HEK293 (cell line): ENCODE measurements around the gene HSD17B1.

Source experiments
- CTCF ChIA-PET: fragments of 350-600 bp; formaldehyde crosslinking; extraction: SDS; loops from one replicate; lab custom pipeline; 2021; ENCODE audit warnings: antibody characterized with exemption; lab: Yijun Ruan, JAX
- POLR2A ChIA-PET: fragments of 300-600 bp; formaldehyde crosslinking; extraction: SDS; loops from one replicate; lab custom pipeline; 2020; ENCODE audit warnings: antibody characterized with exemption, inconsistent platforms; lab: Yijun Ruan, JAX
- H3K27ac ChIP-seq: fragments of 200-500 bp; sonication (Bioruptor generic); 2 replicates; pipeline ENCODE4 v1.5.1; 2014; ENCODE audit warnings: low read depth, low read length, control low read depth, inconsistent platforms; ENCODE audit errors: extremely low read depth
- H3K36me3 ChIP-seq, 2 experiments: fragments of 200-500 bp in 1 of 2; sonication (Bioruptor generic) in 1 of 2; 1 replicate in 1 of 2; 2 replicates in 1 of 2; pipeline ENCODE4 v1.5.1; 2014 to 2017; ENCODE audit warnings: inconsistent platforms in 2 of 2, low read length in 2 of 2; ENCODE audit not compliant: control insufficient read depth in 2 of 2, insufficient read depth in 1 of 2
- H3K4me1 ChIP-seq: fragments of 200-500 bp; sonication (Bioruptor generic); 2 replicates; pipeline ENCODE4 v1.5.1; 2014; ENCODE audit warnings: mild to moderate bottlenecking, low read length, inconsistent platforms; ENCODE audit not compliant: control insufficient read depth, insufficient read depth
- H3K4me3 ChIP-seq: 2 replicates; pipeline ENCODE4 v1.5.1; 2011; ENCODE audit warnings: low read depth, mild to moderate bottlenecking, control low read depth, low read length, moderate library complexity
- H3K9me3 ChIP-seq: fragments of 200-500 bp; sonication (Bioruptor generic); 2 replicates; pipeline ENCODE4 v1.5.1; 2014; ENCODE audit warnings: low read depth, low read length, inconsistent platforms; ENCODE audit not compliant: control insufficient read depth, insufficient read depth
- CTCF ChIP-seq: fragments of 450-650 bp; formaldehyde crosslinking; IDR thresholded peaks from 2 replicates; pipeline ENCODE4 v1.5.1; 2016; ENCODE audit warnings: missing biosample characterization, missing genetic modification characterization
- EGR2 ChIP-seq: fragments of 450-650 bp; formaldehyde crosslinking; IDR thresholded peaks from 2 replicates; pipeline ENCODE4 v1.5.1; 2016; ENCODE audit warnings: low read depth, missing biosample characterization, missing genetic modification characterization
- GLI4 ChIP-seq: fragments of 450-650 bp; formaldehyde crosslinking; IDR thresholded peaks from 2 replicates; pipeline ENCODE4 v1.5.1; 2016; ENCODE audit warnings: missing biosample characterization, missing genetic modification characterization
- GLIS2 ChIP-seq: fragments of 450-650 bp; formaldehyde crosslinking; IDR thresholded peaks from 2 replicates; pipeline ENCODE4 v1.5.1; 2016; ENCODE audit warnings: missing biosample characterization, missing genetic modification characterization
- HIC1 ChIP-seq: fragments of 450-650 bp; formaldehyde crosslinking; IDR thresholded peaks from 2 replicates; pipeline ENCODE4 v1.5.1; 2016; ENCODE audit warnings: missing biosample characterization, missing genetic modification characterization
- KLF10 ChIP-seq: fragments of 450-650 bp; IDR thresholded peaks from 2 replicates; pipeline ENCODE4 v1.5.1; 2018; ENCODE audit warnings: missing biosample characterization, mild to moderate bottlenecking, missing genetic modification characterization
- KLF7 ChIP-seq: fragments of 450-650 bp; formaldehyde crosslinking; IDR thresholded peaks from 2 replicates; pipeline ENCODE4 v1.5.1; 2016; ENCODE audit warnings: missing biosample characterization, missing genetic modification characterization, borderline replicate concordance
- OSR2 ChIP-seq: fragments of 450-650 bp; formaldehyde crosslinking; IDR thresholded peaks from 2 replicates; pipeline ENCODE4 v1.5.1; 2016; ENCODE audit warnings: missing biosample characterization, missing genetic modification characterization
- PRDM1 ChIP-seq: fragments of 450-650 bp; formaldehyde crosslinking; IDR thresholded peaks from 2 replicates; pipeline ENCODE4; 2016; ENCODE audit warnings: missing biosample characterization, missing genetic modification characterization
- SCRT2 ChIP-seq: fragments of 450-650 bp; formaldehyde crosslinking; IDR thresholded peaks from 2 replicates; pipeline ENCODE4 v1.5.1; 2016; ENCODE audit warnings: missing biosample characterization, missing genetic modification characterization
- WT1 ChIP-seq: fragments of 450-650 bp; formaldehyde crosslinking; IDR thresholded peaks from 2 replicates; pipeline ENCODE4 v1.5.1; 2016; ENCODE audit warnings: missing biosample characterization, missing genetic modification characterization
- ZBTB26 ChIP-seq: fragments of 450-650 bp; formaldehyde crosslinking; optimal IDR thresholded peaks from 2 replicates; pipeline ENCODE3; 2016; ENCODE audit warnings: missing biosample characterization, mild to moderate bottlenecking, missing genetic modification characterization
- ZFP37 ChIP-seq: fragments of 450-650 bp; formaldehyde crosslinking; IDR thresholded peaks from 2 replicates; pipeline ENCODE4 v1.5.1; 2016; ENCODE audit warnings: missing biosample characterization, missing genetic modification characterization
- ZIC2 ChIP-seq: fragments of 450-650 bp; formaldehyde crosslinking; IDR thresholded peaks from 2 replicates; pipeline ENCODE4 v1.5.1; 2016; ENCODE audit warnings: missing biosample characterization, missing genetic modification characterization
- ZNF121 ChIP-seq: fragments of 450-650 bp; formaldehyde crosslinking; IDR thresholded peaks from 2 replicates; pipeline ENCODE4 v1.5.1; 2016; ENCODE audit warnings: missing biosample characterization, missing genetic modification characterization
- ZNF138 ChIP-seq: fragments of 450-650 bp; formaldehyde crosslinking; IDR thresholded peaks from 2 replicates; pipeline ENCODE4 v1.5.1; 2016; ENCODE audit warnings: missing biosample characterization, missing genetic modification characterization, borderline replicate concordance
- ZNF146 ChIP-seq: fragments of 450-650 bp; formaldehyde crosslinking; IDR thresholded peaks from 2 replicates; pipeline ENCODE4 v1.5.1; 2016; ENCODE audit warnings: missing biosample characterization, missing genetic modification characterization
- ZNF2 ChIP-seq: fragments of 450-650 bp; formaldehyde crosslinking; IDR thresholded peaks from 2 replicates; pipeline ENCODE4 v1.5.1; 2016; ENCODE audit warnings: missing biosample characterization, missing genetic modification characterization
- ZNF335 ChIP-seq: fragments of 450-650 bp; formaldehyde crosslinking; conservative IDR thresholded peaks from 2 replicates; pipeline ENCODE4 v1.5.1; 2016; ENCODE audit warnings: missing biosample characterization, missing genetic modification characterization
- ZNF391 ChIP-seq: fragments of 450-650 bp; formaldehyde crosslinking; IDR thresholded peaks from 2 replicates; pipeline ENCODE4 v1.5.1; 2016; ENCODE audit warnings: low read depth, missing biosample characterization, missing genetic modification characterization, borderline replicate concordance
- ZNF501 ChIP-seq: fragments of 450-650 bp; formaldehyde crosslinking; IDR thresholded peaks from 2 replicates; pipeline ENCODE4 v1.5.1; 2016; ENCODE audit warnings: missing biosample characterization, missing genetic modification characterization
- ZNF518A ChIP-seq: fragments of 450-650 bp; formaldehyde crosslinking; conservative IDR thresholded peaks from 2 replicates; pipeline ENCODE4 v1.5.1; 2016; ENCODE audit warnings: low read depth, missing biosample characterization, missing genetic modification characterization
- ZNF549 ChIP-seq: fragments of 450-650 bp; IDR thresholded peaks from 2 replicates; pipeline ENCODE4 v1.5.1; 2018; ENCODE audit warnings: missing biosample characterization, missing genetic modification characterization, mild to moderate bottlenecking, inconsistent platforms, moderate library complexity
- ZNF600 ChIP-seq: fragments of 450-650 bp; formaldehyde crosslinking; IDR thresholded peaks from 2 replicates; pipeline ENCODE4 v1.5.1; 2016; ENCODE audit warnings: missing biosample characterization, missing genetic modification characterization
- ZNF629 ChIP-seq: fragments of 450-650 bp; formaldehyde crosslinking; IDR thresholded peaks from 2 replicates; pipeline ENCODE4 v1.5.1; 2017; ENCODE audit warnings: missing biosample characterization, missing genetic modification characterization
- ZNF660 ChIP-seq: fragments of 450-650 bp; IDR thresholded peaks from 2 replicates; pipeline ENCODE4 v1.5.1; 2018; ENCODE audit warnings: missing biosample characterization, mild to moderate bottlenecking, missing genetic modification characterization

Gene HSD17B1

GRCh38 chr17:42577532-42578281 lies 25.0 kb downstream of the HSD17B1 start, which contains the start of gene PSMC3IP:
TSS of gene PSMC3IP (minus strand) at chr17:42577729. CDS start at chr17:42577686, 43 bp downstream.
- H3K9me3 ChIP-seq, result no peaks in the 10 kb centered on the region
- POLR2A ChIA-PET, result interaction anchor here (0.5 to 5.0 kb wide), 32 partner anchors 8 to 790 kb away, joined by 3 to 48 read pairs (median 4); partner anchors contain the start of genes BECN1, CAVIN1, CNTNAP1 and MLX
- peaks cover 36 to 75% of the 10 kb centered on the region in 2 experiments for H3K36me3 ChIP-seq
- H3K4me1 ChIP-seq, result peaks cover 4% of the 10 kb centered on the region
- CTCF ChIA-PET, result interaction anchor here (0.5 to 7.4 kb wide), 70 partner anchors 9 to 906 kb away, joined by 3 to 112 read pairs (median 6); partner anchors contain the start of genes BECN1, CCR10, CNTNAP1 and DHX8
- peak within 1 kb of the TSS; percentile 92 for H3K27ac ChIP-seq
- peak within 1 kb of the TSS; percentile 91 for H3K4me3 ChIP-seq
- TF ChIP-seq CTCF (tag by site-specific recombination) (peak; percentile 75), ZNF138 (tag by site-specific recombination) (no peak), GLIS2 (tag by site-specific recombination) (peak; percentile 85), HIC1 (tag by site-specific recombination) (peak; percentile 14; the same call in 1 of the 2 replicates), WT1 (tag by site-specific recombination) (peak; percentile 23; the same call in 1 of the 2 replicates), ZBTB26 (tag by site-specific recombination) (peak; percentile 47), ZNF146 (no peak), ZNF518A (tag by site-specific recombination) (peak; percentile 53; the same call in 1 of the 2 replicates), ZNF2 (tag by site-specific recombination) (peak; percentile 48; the same call in 1 of the 2 replicates), SCRT2 (tag by site-specific recombination) (no peak; the same call in 1 of the 2 replicates), ZIC2 (peak; percentile 25; the same call in 1 of the 2 replicates), GLI4 (tag by site-specific recombination) (no peak), ZNF549 (no peak), ZNF391 (tag by site-specific recombination) (no peak; the same call in 1 of the 2 replicates), KLF7 (no peak), EGR2 (tag by site-specific recombination) (peak; percentile 67), ZNF660 (tag by site-specific recombination) (peak; percentile 39; the same call in 1 of the 2 replicates), OSR2 (tag by site-specific recombination) (0 out of 2 replicates have a peak, but pooled peaks have one; percentile 8), ZNF501 (tag by site-specific recombination) (peak; percentile 84; the same call in 1 of the 2 replicates), ZNF629 (peak; percentile 71), ZNF335 (tag by site-specific recombination) (peak; percentile 84), KLF10 (tag by site-specific recombination) (no peak), ZFP37 (tag by site-specific recombination) (0 out of 2 replicates have a peak, but pooled peaks have one; percentile 54), PRDM1 (tag by site-specific recombination) (peak; percentile 55; the same call in 1 of the 2 replicates), ZNF600 (tag by site-specific recombination) (peak; percentile 99), ZNF121 (no peak)
